Frontal cortex (tissue), 1 donor: ENCODE results near the gene HOXD10. TPM values are rescaled to one million over a fixed set of nuclear protein-coding genes. Genes with fewer than 3 reads are reported as not detected.

Source experiments
- small RNA-seq: library from RNA; depleted of rRNA; stranded (forward); fragments of <200 nt; gene quantifications from one replicate; pipeline ENCODE3, GENCODE V24; 2014
- total RNA-seq: library from RNA; depleted of rRNA; stranded (reverse); fragments of >200 nt; gene quantifications from one replicate; pipeline ENCODE4 v1.2.3, GENCODE V29; 2014

Gene HOXD10
- total RNA-seq, 1 donor from 2014 or later, result not detected

Small RNAs within 50 kb of the gene (small RNA-seq; reads per million reads assigned to genes)
- gene MIR10B, result 42.0 reads per million, percentile 97 among the genes with 10 or more reads in this experiment

Other genes with a start within 250 kb of the HOXD10 start
- 62.8 TPM for gene LNPK, start 114.5 kb upstream of the HOXD10 start, total RNA-seq
- not detected for gene EVX2, start 32.8 kb upstream of the HOXD10 start, total RNA-seq
- gene HOXD13, start 24.1 kb upstream of the HOXD10 start, total RNA-seq, result not detected
- gene HOXD12, start 17.0 kb upstream of the HOXD10 start, total RNA-seq, result not detected
- gene HOXD11, start 9.5 kb upstream of the HOXD10 start, total RNA-seq, result not detected
- not detected for gene HOXD9, start 5.9 kb downstream of the HOXD10 start, total RNA-seq
- not detected for gene HOXD8, start 12.9 kb downstream of the HOXD10 start, total RNA-seq
- gene HOXD4, start 34.8 kb downstream of the HOXD10 start, total RNA-seq, result not detected
- not detected for gene HOXD3, start 40.5 kb downstream of the HOXD10 start, total RNA-seq
- gene HOXD1, start 71.9 kb downstream of the HOXD10 start, total RNA-seq, result not detected
- gene MTX2, start 152.7 kb downstream of the HOXD10 start, total RNA-seq, result 55.4 TPM